Urothelium cell line (cell line): ENCODE data around the gene GLCE.
A peak's percentile ranks its signal among the peaks of the same experiment; 100 is the strongest.

Experiments
- DNase-seq: peaks from one replicate; pipeline ENCODE4 v3.0.0; 2011; ENCODE audit warnings: low spot score, mixed read lengths
- FAIRE-seq: peaks from 2 replicates; lab custom pipeline; 2011; peaks lifted over from hg19 to GRCh38; lab: Jason Lieb, UNC

GLCE gene

DNA sequence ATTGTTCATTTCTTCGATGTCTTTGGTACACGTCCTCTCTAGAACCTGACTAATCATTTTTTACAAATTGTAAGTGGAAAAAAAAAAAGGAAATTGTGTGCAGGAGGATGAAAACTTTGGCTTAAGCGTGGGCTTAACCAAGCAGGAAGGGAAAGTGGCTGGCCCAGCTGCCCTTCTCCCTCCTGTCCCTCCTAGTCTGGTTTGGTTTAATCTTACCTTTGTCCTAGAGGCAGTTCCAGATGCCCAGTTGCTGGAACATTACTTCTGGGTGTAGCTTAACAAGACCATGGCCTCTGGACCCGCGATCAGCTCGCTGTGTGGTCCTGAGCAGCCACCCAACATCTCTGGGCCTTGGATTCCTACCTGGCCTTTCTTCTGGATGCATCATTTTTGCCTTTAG lies 153.7 kb downstream of the GLCE start:
- DNase-seq: no peak
- FAIRE-seq: no peak

- DNase-seq: no peak
- no peak for FAIRE-seq
Observed at GRCh38 chr15:69314736-69315135, 154.3 kb downstream of the GLCE start.

DNA sequence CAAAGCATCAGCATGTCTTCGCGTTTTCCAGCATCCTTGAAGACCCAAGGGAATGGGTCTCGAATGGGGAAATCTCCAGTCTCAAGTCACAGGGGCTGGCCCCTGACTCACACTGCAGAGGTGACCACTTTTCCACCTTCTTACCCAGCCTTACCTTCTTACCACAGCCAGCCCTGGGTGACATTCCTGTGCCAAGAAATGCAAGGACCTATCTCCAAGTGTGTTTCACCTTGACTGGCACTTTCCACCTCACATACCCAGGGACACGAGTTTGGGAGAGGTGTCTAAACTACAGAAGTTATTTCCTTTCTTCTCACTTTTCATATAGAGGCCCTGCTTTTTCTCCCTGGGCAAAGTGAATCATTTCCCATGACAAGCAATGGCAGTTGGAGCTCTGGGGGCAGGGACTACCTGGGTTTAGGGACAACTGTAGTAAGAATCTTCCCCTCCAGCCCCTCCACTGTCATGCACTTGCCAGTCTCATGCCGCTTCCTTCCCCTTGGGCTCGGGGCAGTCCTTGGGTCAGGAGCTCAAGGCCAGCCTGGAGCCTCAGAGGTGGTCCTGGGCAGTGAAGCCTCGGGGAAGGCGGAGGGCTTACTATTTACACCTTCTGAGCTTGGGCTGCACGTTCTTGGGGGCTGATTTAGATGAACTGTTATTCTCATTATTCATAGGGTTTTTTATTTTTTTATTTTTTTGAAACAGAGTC lies 155.1 kb downstream of the GLCE start:
- FAIRE-seq (no peak), DNase-seq (no peak)

- DNase-seq (no peak), FAIRE-seq (no peak)
Observed at GRCh38 chr15:69316291-69316690, 155.9 kb downstream of the GLCE start.

DNA sequence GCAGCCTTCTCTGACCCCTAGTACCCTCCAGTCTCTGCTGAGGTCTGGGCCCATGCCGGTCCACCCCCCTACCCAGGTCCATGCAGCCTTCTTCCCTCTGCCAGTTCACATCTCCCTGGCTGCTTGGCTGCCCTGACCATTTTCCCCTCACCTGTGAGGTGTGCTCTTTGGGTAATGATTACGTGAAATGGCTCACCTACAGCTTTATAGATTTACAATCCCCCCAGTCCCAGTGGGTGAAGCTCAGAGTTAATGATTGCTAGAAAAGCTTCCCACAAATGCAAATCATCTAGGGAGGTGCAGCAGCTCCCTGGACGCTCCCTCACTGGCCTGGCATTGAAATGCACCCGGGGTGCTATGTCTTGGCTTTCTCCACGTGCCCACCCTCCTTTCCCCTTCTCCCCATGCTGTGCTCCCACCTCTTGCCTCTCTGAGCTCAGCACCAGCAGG lies 157.0 kb downstream of the GLCE start:
- FAIRE-seq (no peak), DNase-seq (no peak)

GRCh38 chr15:69318033-69318432 lies 157.6 kb downstream of the GLCE start:
- DNase-seq (no peak), FAIRE-seq (peak; percentile 13)

GRCh38 chr15:69319384-69320375 lies 159.2 kb downstream of the GLCE start:
- FAIRE-seq (no peak), DNase-seq (no peak)

DNA sequence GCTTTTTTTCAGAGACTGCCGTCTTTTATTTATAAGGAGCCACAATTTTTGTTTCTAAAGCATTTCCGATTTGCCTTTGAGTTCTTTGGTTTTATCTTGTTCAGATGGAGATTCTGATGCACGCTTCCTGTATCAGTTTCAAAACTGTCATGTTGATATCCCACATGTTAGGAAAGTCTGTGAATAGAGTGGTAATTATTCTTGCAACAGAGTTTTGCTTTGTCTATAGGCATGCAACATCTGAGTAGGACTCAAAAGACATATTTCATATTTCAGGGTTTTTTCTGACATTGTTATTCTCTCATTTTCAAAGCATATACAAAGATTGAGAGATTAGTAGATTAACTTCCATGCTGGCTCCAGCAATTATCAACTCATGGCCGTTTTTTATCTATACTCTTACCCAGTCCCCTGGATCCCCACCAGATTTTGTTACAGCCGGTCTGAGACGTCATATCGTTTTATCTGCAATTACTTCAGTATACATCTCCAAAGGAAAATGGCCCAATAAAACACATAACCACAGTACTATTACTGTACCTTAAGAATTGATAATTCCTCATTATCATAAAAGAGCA lies 160.6 kb downstream of the GLCE start:
- FAIRE-seq: no peak
- no peak for DNase-seq
